CD8-positive, alpha-beta memory T cell (primary cell): ENCODE data around the gene FTSJ3. TPM values are rescaled to one million over a fixed set of nuclear protein-coding genes. Genes with fewer than 3 reads are reported as not detected.
A peak's percentile ranks its signal among the peaks of the same experiment; 100 is the strongest.

Source experiments
- CTCF ChIA-PET: fragments of 350-600 bp; sonication (Branson Sonifier 250); formaldehyde crosslinking; loops from one replicate; lab custom pipeline; 2021; ENCODE audit warnings: antibody characterized with exemption; lab: Charles Lee
- POLR2A ChIA-PET: fragments of 350-600 bp; sonication (Branson Sonifier 250); formaldehyde crosslinking; loops from one replicate; lab custom pipeline; 2021; ENCODE audit warnings: antibody characterized with exemption; lab: Charles Lee
- DNase-seq, 5 donors: peaks; one replicate each; pipeline versions ENCODE4 v3.0.0 to v3.0.0-alpha.2; 2020 to 2022; ENCODE audit warnings: mixed read lengths in 1 of 5
- H3K27ac ChIP-seq: one replicate; pipeline ENCODE4 v1.7.0; 2013; ENCODE audit warnings: low read depth, mild to moderate bottlenecking, low read length, moderate library complexity
- H3K27me3 ChIP-seq: 2 replicates; pipeline ENCODE4 v1.7.0; 2013; ENCODE audit warnings: low read length, mild to moderate bottlenecking; ENCODE audit not compliant: insufficient read depth, poor library complexity, severe bottlenecking
- H3K36me3 ChIP-seq: 2 replicates; pipeline ENCODE4 v1.7.0; 2013; ENCODE audit warnings: mild to moderate bottlenecking, low read length, moderate library complexity; ENCODE audit not compliant: insufficient read depth
- H3K4me1 ChIP-seq: 2 replicates; pipeline ENCODE4 v1.7.0; 2013; ENCODE audit warnings: mild to moderate bottlenecking, low read length, moderate library complexity; ENCODE audit not compliant: insufficient read depth
- H3K4me3 ChIP-seq: 2 replicates; pipeline ENCODE4 v1.7.0; 2013; ENCODE audit warnings: mild to moderate bottlenecking, low read length
- H3K9me3 ChIP-seq: 2 replicates; pipeline ENCODE4 v1.7.0; 2013; ENCODE audit warnings: mild to moderate bottlenecking, low read length
- H3K27ac Mint-ChIP-seq, 8 donors: one replicate each; pipeline ENCODE4 v1.8.0; 2020 to 2021; ENCODE audit warnings: mixed read lengths in 8 of 8, mild to moderate bottlenecking in 6 of 8, inconsistent platforms in 3 of 8, moderate library complexity in 3 of 8
- H3K27me3 Mint-ChIP-seq, 2 donors: one replicate each; pipeline ENCODE4 v1.8.0; 2020 to 2021; ENCODE audit warnings: mixed read lengths in 2 of 2, mild to moderate bottlenecking in 1 of 2, moderate library complexity in 1 of 2
- H3K36me3 Mint-ChIP-seq, 3 donors: one replicate each; pipeline ENCODE4 v1.8.0; 2020 to 2021; ENCODE audit warnings: mixed read lengths in 3 of 3, inconsistent platforms in 1 of 3, mild to moderate bottlenecking in 1 of 3
- H3K4me1 Mint-ChIP-seq, 3 donors: one replicate each; pipeline ENCODE4 v1.8.0; 2020 to 2021; ENCODE audit warnings: mixed read lengths in 3 of 3, inconsistent platforms in 1 of 3, mild to moderate bottlenecking in 1 of 3
- H3K4me3 Mint-ChIP-seq, 7 donors: one replicate each; pipeline ENCODE4 v1.8.0; 2020 to 2021; ENCODE audit warnings: mixed read lengths in 7 of 7, mild to moderate bottlenecking in 6 of 7, moderate library complexity in 4 of 7, inconsistent platforms in 2 of 7
- H3K9me3 Mint-ChIP-seq, 5 donors: one replicate each; pipeline ENCODE4 v1.8.0; 2020 to 2022; ENCODE audit warnings: mixed read lengths in 5 of 5, mild to moderate bottlenecking in 3 of 5, moderate library complexity in 2 of 5, inconsistent platforms in 1 of 5
- polyA plus RNA-seq: library from polyadenylated mRNA; unstranded; fragments of 300-500 nt; fragmentation: Illumina TruSeq; gene quantifications from one replicate; pipeline ENCODE4 v1.2.3, GENCODE V29; 2021
- total RNA-seq, 2 experiments: library from RNA; stranded (reverse); gene quantifications; one replicate each; pipeline ENCODE4 v1.2.3, GENCODE V29; 2021

FTSJ3 gene
- total and polyA plus RNA-seq, 3 experiments from 2014 or later: 34.8 to 102 (median 98.1) TPM

GRCh38 chr17:63835167-63835720 lies 7.8 kb upstream of the FTSJ3 start:
- H3K27me3 ChIP-seq: no peaks in the 10 kb centered on the region
- peaks cover 51% of the 10 kb centered on the region for H3K36me3 ChIP-seq
- Mint-ChIP-seq H3K36me3 (peaks cover 5 to 69% (median 14%) of the 10 kb centered on the region in 3 donors), H3K4me1 (peaks cover 47 to 60% (median 53%) of the 10 kb centered on the region in 3 donors), H3K9me3 (no peaks in the 10 kb centered on the region), H3K27ac (peak overlapping the region in 7 of 8 donors; percentile 4 to 89 (median 79)), H3K4me3 (peak overlapping the region in 1 of 7 donors; percentile 62), H3K27me3 (peaks cover 0 to 1% of the 10 kb centered on the region in 2 donors)
- peaks cover 56% of the 10 kb centered on the region for H3K4me1 ChIP-seq
- no peak for DNase-seq
- H3K27ac ChIP-seq: no peak overlapping the region
- ChIA-PET CTCF (interaction anchor here (1.4 to 2.6 kb wide), 5 partner anchors 8 to 388 kb away, joined by 3 to 8 read pairs (median 7); partner anchors contain the start of gene SMARCD2), POLR2A (interaction anchor here (0.7 kb wide), 1 partner anchor 11 kb away, joined by 4 read pairs; no protein-coding TSS in a partner anchor)
- no peak overlapping the region for H3K4me3 ChIP-seq
- H3K9me3 ChIP-seq: no peaks in the 10 kb centered on the region

GRCh38 chr17:63834431-63835166 lies 7.1 kb upstream of the FTSJ3 start:
- no peaks in the 10 kb centered on the region for H3K27me3 ChIP-seq
- Mint-ChIP-seq H3K27me3 (peaks cover 0 to 1% of the 10 kb centered on the region in 2 donors), H3K4me3 (peak overlapping the region in 1 of 7 donors; percentile 62), H3K36me3 (peaks cover 11 to 75% (median 19%) of the 10 kb centered on the region in 3 donors), H3K4me1 (peaks cover 53 to 63% (median 58%) of the 10 kb centered on the region in 3 donors), H3K9me3 (no peaks in the 10 kb centered on the region), H3K27ac (peak overlapping the region; percentile 63 to 89 (median 81))
- H3K9me3 ChIP-seq: no peaks in the 10 kb centered on the region
- peaks cover 56% of the 10 kb centered on the region for H3K4me1 ChIP-seq
- no peak overlapping the region for H3K27ac ChIP-seq
- no peak overlapping the region for H3K4me3 ChIP-seq
- peaks cover 58% of the 10 kb centered on the region for H3K36me3 ChIP-seq
- ChIA-PET POLR2A (interaction anchor here (0.6 to 1.0 kb wide), 3 partner anchors 10 to 213 kb away, joined by 3 to 6 read pairs (median 4); no protein-coding TSS in a partner anchor), CTCF (interaction anchor here (0.8 to 4.8 kb wide), 9 partner anchors 9 to 388 kb away, joined by 3 to 19 read pairs (median 4); partner anchors contain the start of genes DDX42 and SMARCD2)
- peak in 4 of 5 donors; percentile 45 to 70 (median 62) for DNase-seq

- no peak overlapping the region for H3K27ac ChIP-seq
- Mint-ChIP-seq H3K27me3 (peaks cover 0 to 1% of the 10 kb centered on the region in 2 donors), H3K36me3 (peaks cover 12 to 83% (median 21%) of the 10 kb centered on the region in 3 donors), H3K4me1 (peaks cover 53 to 63% (median 58%) of the 10 kb centered on the region in 3 donors), H3K4me3 (peak overlapping the region in 1 of 7 donors; percentile 52), H3K27ac (peak overlapping the region in 5 of 8 donors; percentile 23 to 74 (median 58)), H3K9me3 (no peaks in the 10 kb centered on the region)
- CTCF ChIA-PET: interaction anchor here (0.8 to 4.8 kb wide), 11 partner anchors 8 to 159 kb away, joined by 3 to 19 read pairs (median 4); partner anchors contain the start of genes DDX42 and SMARCD2
- H3K9me3 ChIP-seq: no peaks in the 10 kb centered on the region
- H3K36me3 ChIP-seq: peaks cover 63% of the 10 kb centered on the region
- DNase-seq: no peak
- peaks cover 56% of the 10 kb centered on the region for H3K4me1 ChIP-seq
- no peak overlapping the region for H3K4me3 ChIP-seq
- POLR2A ChIA-PET: interaction anchor here (0.6 to 1.0 kb wide), 2 partner anchors 139 to 212 kb away, joined by 3 to 6 read pairs; no protein-coding TSS in a partner anchor
- H3K27me3 ChIP-seq: no peaks in the 10 kb centered on the region
Observed at GRCh38 chr17:63833741-63834373, 6.4 kb upstream of the FTSJ3 start.

GRCh38 chr17:63833026-63833740 lies 5.7 kb upstream of the FTSJ3 start:
- peaks cover 53 to 63% (median 58%) of the 10 kb centered on the region in 3 donors for H3K4me1 Mint-ChIP-seq

GRCh38 chr17:63832455-63832854 lies 5.0 kb upstream of the FTSJ3 start:
- Mint-ChIP-seq H3K27me3 (peaks cover 0 to 1% of the 10 kb centered on the region in 2 donors), H3K4me1 (peaks cover 54 to 67% (median 60%) of the 10 kb centered on the region in 3 donors), H3K27ac (peak overlapping the region in 6 of 8 donors; percentile 12 to 98 (median 66)), H3K9me3 (no peaks in the 10 kb centered on the region), H3K36me3 (peaks cover 12 to 90% (median 21%) of the 10 kb centered on the region in 3 donors), H3K4me3 (peak overlapping the region in 1 of 7 donors; percentile 66)
- ChIA-PET CTCF (interaction anchor here (0.9 to 4.8 kb wide), 3 partner anchors 9 to 135 kb away, joined by 3 to 19 read pairs (median 5); no protein-coding TSS in a partner anchor), POLR2A (interaction anchor here (7.8 kb wide), 1 partner anchor 9 kb away, joined by 73 read pairs; the partner anchor contains the start of gene SMARCD2)
- Histone ChIP-seq H3K27me3 (no peaks in the 10 kb centered on the region), H3K36me3 (peaks cover 63% of the 10 kb centered on the region), H3K9me3 (no peaks in the 10 kb centered on the region), H3K4me3 (no peak overlapping the region), H3K4me1 (peaks cover 56% of the 10 kb centered on the region), H3K27ac (no peak overlapping the region)
- no peak for DNase-seq

More at GRCh38 chr17:63833026-63833740, 5.7 kb upstream of the FTSJ3 start:
- Histone ChIP-seq H3K4me3 (no peak overlapping the region), H3K27ac (no peak overlapping the region), H3K4me1 (peaks cover 56% of the 10 kb centered on the region), H3K36me3 (peaks cover 63% of the 10 kb centered on the region), H3K9me3 (no peaks in the 10 kb centered on the region), H3K27me3 (no peaks in the 10 kb centered on the region)
- Mint-ChIP-seq H3K36me3 (peaks cover 12 to 86% (median 21%) of the 10 kb centered on the region in 3 donors), H3K9me3 (no peaks in the 10 kb centered on the region), H3K4me3 (no peak overlapping the region), H3K27me3 (peaks cover 0 to 1% of the 10 kb centered on the region in 2 donors), H3K27ac (peak overlapping the region in 2 of 8 donors; percentile 24 to 58)
- CTCF ChIA-PET: interaction anchor here (0.9 to 4.8 kb wide), 7 partner anchors 8 to 159 kb away, joined by 3 to 19 read pairs (median 3); partner anchors contain the start of gene DDX42
- POLR2A ChIA-PET: interaction anchor here (1.0 to 7.8 kb wide), 2 partner anchors 8 to 212 kb away, joined by 3 to 73 read pairs; partner anchors contain the start of gene SMARCD2
- no peak for DNase-seq

GRCh38 chr17:63832014-63832413 lies 4.6 kb upstream of the FTSJ3 start:
- Mint-ChIP-seq H3K4me1 (peaks cover 58 to 69% (median 64%) of the 10 kb centered on the region in 3 donors), H3K27ac (peak overlapping the region; percentile 6 to 98 (median 72)), H3K4me3 (peak overlapping the region in 5 of 7 donors; percentile 12 to 66 (median 45)), H3K9me3 (no peaks in the 10 kb centered on the region), H3K27me3 (peaks cover 0 to 1% of the 10 kb centered on the region in 2 donors), H3K36me3 (peaks cover 12 to 91% (median 21%) of the 10 kb centered on the region in 3 donors)
- Histone ChIP-seq H3K27me3 (no peaks in the 10 kb centered on the region), H3K36me3 (peaks cover 61% of the 10 kb centered on the region), H3K9me3 (no peaks in the 10 kb centered on the region), H3K27ac (no peak overlapping the region), H3K4me3 (no peak overlapping the region), H3K4me1 (peaks cover 56% of the 10 kb centered on the region)
- POLR2A ChIA-PET: interaction anchor here (7.8 kb wide), 1 partner anchor 9 kb away, joined by 73 read pairs; the partner anchor contains the start of gene SMARCD2
- no peak for DNase-seq
- CTCF ChIA-PET: interaction anchor here (2.0 to 5.5 kb wide), 3 partner anchors 10 to 134 kb away, joined by 5 to 37 read pairs (median 19); no protein-coding TSS in a partner anchor
